ENCODE measurements around the gene RHOF. TPM values are rescaled to one million over a fixed set of nuclear protein-coding genes. Genes with fewer than 3 reads are reported as not detected.

RHOF gene
- total and polyA plus RNA-seq, 2 of the 13 experiments (the other 11 are each of a cell fraction or from before 2014, with no cell fraction given), result 14.6 to 32.2 TPM

DNA sequence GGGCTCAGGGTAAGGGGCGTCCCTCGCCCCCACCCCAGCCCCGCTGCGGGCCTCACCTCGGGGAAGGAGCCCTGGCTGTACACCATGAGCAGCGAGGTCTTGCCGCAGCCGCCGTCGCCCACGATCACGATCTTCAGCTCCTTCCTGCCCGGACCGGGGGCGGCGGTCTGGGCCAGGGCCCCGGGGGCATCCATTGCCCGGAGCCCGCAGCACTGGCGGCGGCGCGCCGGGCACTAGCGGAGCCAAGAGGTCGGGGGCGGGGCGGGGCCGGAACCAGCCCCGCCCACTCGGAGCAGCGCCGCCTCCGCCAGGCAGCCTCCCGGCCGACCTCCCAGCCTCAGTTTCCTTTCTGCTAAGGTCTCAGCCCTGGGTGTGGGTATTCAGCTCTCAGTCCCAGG is at the start of gene RHOF (continued):
- TF ChIP-seq, protein P1, sequence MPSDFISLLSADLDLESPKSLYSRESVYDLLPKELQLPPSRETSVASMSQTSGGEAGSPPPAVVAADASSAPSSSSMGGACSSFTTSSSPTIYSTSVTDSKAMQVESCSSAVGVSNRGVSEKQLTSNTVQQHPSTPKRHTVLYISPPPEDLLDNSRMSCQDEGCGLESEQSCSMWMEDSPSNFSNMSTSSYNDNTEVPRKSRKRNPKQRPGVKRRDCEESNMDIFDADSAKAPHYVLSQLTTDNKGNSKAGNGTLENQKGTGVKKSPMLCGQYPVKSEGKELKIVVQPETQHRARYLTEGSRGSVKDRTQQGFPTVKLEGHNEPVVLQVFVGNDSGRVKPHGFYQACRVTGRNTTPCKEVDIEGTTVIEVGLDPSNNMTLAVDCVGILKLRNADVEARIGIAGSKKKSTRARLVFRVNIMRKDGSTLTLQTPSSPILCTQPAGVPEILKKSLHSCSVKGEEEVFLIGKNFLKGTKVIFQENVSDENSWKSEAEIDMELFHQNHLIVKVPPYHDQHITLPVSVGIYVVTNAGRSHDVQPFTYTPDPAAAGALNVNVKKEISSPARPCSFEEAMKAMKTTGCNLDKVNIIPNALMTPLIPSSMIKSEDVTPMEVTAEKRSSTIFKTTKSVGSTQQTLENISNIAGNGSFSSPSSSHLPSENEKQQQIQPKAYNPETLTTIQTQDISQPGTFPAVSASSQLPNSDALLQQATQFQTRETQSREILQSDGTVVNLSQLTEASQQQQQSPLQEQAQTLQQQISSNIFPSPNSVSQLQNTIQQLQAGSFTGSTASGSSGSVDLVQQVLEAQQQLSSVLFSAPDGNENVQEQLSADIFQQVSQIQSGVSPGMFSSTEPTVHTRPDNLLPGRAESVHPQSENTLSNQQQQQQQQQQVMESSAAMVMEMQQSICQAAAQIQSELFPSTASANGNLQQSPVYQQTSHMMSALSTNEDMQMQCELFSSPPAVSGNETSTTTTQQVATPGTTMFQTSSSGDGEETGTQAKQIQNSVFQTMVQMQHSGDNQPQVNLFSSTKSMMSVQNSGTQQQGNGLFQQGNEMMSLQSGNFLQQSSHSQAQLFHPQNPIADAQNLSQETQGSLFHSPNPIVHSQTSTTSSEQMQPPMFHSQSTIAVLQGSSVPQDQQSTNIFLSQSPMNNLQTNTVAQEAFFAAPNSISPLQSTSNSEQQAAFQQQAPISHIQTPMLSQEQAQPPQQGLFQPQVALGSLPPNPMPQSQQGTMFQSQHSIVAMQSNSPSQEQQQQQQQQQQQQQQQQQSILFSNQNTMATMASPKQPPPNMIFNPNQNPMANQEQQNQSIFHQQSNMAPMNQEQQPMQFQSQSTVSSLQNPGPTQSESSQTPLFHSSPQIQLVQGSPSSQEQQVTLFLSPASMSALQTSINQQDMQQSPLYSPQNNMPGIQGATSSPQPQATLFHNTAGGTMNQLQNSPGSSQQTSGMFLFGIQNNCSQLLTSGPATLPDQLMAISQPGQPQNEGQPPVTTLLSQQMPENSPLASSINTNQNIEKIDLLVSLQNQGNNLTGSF (CRISPR knock-in tag; IDR thresholded peaks at IDR 0.05), result no peak
- no peak for TF ChIP-seq MTF2 (CRISPR knock-in tag; IDR thresholded peaks at IDR 0.05; ENCODE audit: borderline replicate concordance)
- peak; percentile 83 for TF ChIP-seq MAZ (IDR thresholded peaks at IDR 0.05; ENCODE audit: borderline replicate concordance, low read depth, low read length)
- no peak for TF ChIP-seq MAZ (CRISPR knock-in tag; IDR thresholded peaks at IDR 0.05; ENCODE audit: low read depth)
- TF ChIP-seq ZFP82 (CRISPR knock-in tag; IDR thresholded peaks at IDR 0.05; ENCODE audit: borderline replicate concordance), result 0 out of 2 replicates have a peak, but pooled peaks have one; percentile 54
- no peak for TF ChIP-seq ELF3 (CRISPR knock-in tag; IDR thresholded peaks at IDR 0.05)
- TF ChIP-seq ZSCAN5A (CRISPR knock-in tag; IDR thresholded peaks at IDR 0.05; ENCODE audit: borderline replicate concordance), result no peak
- TF ChIP-seq YY1 (IDR thresholded peaks at IDR 0.05; ENCODE audit: insufficient read depth, insufficient replicate concordance, low read depth, low read length), result peak; percentile 44
- TF ChIP-seq HNRNPUL1 (IDR thresholded peaks at IDR 0.05; ENCODE audit: low read depth, low read length), result no peak
- TF ChIP-seq NR2F2 (IDR thresholded peaks at IDR 0.05; ENCODE audit: borderline replicate concordance, low read depth), result no peak
- TF ChIP-seq, protein P2, sequence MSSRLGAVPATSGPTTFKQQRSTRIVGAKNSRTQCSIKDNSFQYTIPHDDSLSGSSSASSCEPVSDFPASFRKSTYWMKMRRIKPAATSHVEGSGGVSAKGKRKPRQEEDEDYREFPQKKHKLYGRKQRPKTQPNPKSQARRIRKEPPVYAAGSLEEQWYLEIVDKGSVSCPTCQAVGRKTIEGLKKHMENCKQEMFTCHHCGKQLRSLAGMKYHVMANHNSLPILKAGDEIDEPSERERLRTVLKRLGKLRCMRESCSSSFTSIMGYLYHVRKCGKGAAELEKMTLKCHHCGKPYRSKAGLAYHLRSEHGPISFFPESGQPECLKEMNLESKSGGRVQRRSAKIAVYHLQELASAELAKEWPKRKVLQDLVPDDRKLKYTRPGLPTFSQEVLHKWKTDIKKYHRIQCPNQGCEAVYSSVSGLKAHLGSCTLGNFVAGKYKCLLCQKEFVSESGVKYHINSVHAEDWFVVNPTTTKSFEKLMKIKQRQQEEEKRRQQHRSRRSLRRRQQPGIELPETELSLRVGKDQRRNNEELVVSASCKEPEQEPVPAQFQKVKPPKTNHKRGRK (CRISPR knock-in tag; IDR thresholded peaks at IDR 0.05), result no peak
- TF ChIP-seq ZNF367 (CRISPR knock-in tag; IDR thresholded peaks at IDR 0.05; ENCODE audit: borderline replicate concordance), result no peak
- TF ChIP-seq NCOA5 (CRISPR knock-in tag; IDR thresholded peaks at IDR 0.05), result no peak
- TF ChIP-seq SP140L (CRISPR knock-in tag; IDR thresholded peaks at IDR 0.05; ENCODE audit: borderline replicate concordance), result no peak
- no peak for TF ChIP-seq ZMAT3 (CRISPR knock-in tag; conservative IDR thresholded peaks at IDR 0.05)
- 0 out of 2 replicates have a peak, but pooled peaks have one; percentile 3 for TF ChIP-seq ZNF619 (CRISPR knock-in tag; IDR thresholded peaks at IDR 0.05)

Data from HepG2 (cell line).